NCI-H2081 treated with DMSO at 0.1 percent for 48 hours (cell line): ENCODE results near the gene POLR1G.

ENCODE experiments used
- DNase-seq: peaks from one replicate; lab custom pipeline; 2025; lab: John Stamatoyannopoulos, UW

The POLR1G gene

GRCh38 chr19:45444318-45445041 is 38.0 kb downstream of the POLR1G start:
- DNase-seq = no peak

GRCh38 chr19:45445139-45445538 is 38.7 kb downstream of the POLR1G start:
- no peak for DNase-seq

- DNase-seq = no peak
Observed at GRCh38 chr19:45446295-45446694, 39.9 kb downstream of the POLR1G start.

GRCh38 chr19:45446944-45447343 is 40.5 kb downstream of the POLR1G start:
- no peak for DNase-seq

GRCh38 chr19:45448425-45448756 is 41.9 kb downstream of the POLR1G start:
- no peak for DNase-seq

GRCh38 chr19:45448887-45449299 is 42.4 kb downstream of the POLR1G start:
- DNase-seq = no peak

- no peak for DNase-seq
Observed at GRCh38 chr19:45450012-45450333, 43.5 kb downstream of the POLR1G start.

GRCh38 chr19:45451131-45451849 is 44.8 kb downstream of the POLR1G start:
- DNase-seq = no peak

- no peak for DNase-seq
Observed at GRCh38 chr19:45451850-45452387, 45.5 kb downstream of the POLR1G start.

- no peak for DNase-seq
Observed at GRCh38 chr19:45455707-45456499, 49.5 kb downstream of the POLR1G start.

GRCh38 chr19:45456500-45456815 is 50.0 kb downstream of the POLR1G start:
- no peak for DNase-seq

- DNase-seq = no peak
Observed at GRCh38 chr19:45457776-45458175, 51.3 kb downstream of the POLR1G start.
